SK-N-SH treated with all-trans-retinoic acid at 6 μM for 48 hours (cell line): ENCODE results near the gene KCNT1.

ENCODE experiments used
- ATAC-seq: fragments of 200-7000 bp; cut with Tn5 transposase; 3 replicates; pipeline ENCODE4 v1.9.1; 2020; ENCODE audit warnings: mild to moderate bottlenecking, moderate library complexity
- ARNTL ChIP-seq: fragments of 450-650 bp; formaldehyde crosslinking; IDR thresholded peaks from 2 replicates; pipeline ENCODE4 v1.5.0; 2020; ENCODE audit warnings: low read depth, mild to moderate bottlenecking, moderate library complexity, borderline replicate concordance
- BACH2 ChIP-seq: fragments of 250-450 bp; sonication (Bioruptor Pico); IDR thresholded peaks from 2 replicates; pipeline ENCODE4 v1.9.0; 2021; ENCODE audit warnings: mild to moderate bottlenecking, borderline replicate concordance
- CREB5 ChIP-seq: fragments of 250-450 bp; sonication (Bioruptor Pico); IDR thresholded peaks from 2 replicates; pipeline ENCODE4 v1.5.1; 2020; ENCODE audit warnings: low read depth, mild to moderate bottlenecking, moderate library complexity
- CSDC2 ChIP-seq: fragments of 250-450 bp; sonication (Bioruptor Pico); IDR thresholded peaks from 2 replicates; pipeline ENCODE4 v1.5.0; 2020; ENCODE audit warnings: mild to moderate bottlenecking, moderate library complexity
- CSRNP3 ChIP-seq: fragments of 250-450 bp; sonication (Bioruptor Pico); IDR thresholded peaks from 2 replicates; pipeline ENCODE4 v1.5.1; 2021; ENCODE audit warnings: mild to moderate bottlenecking, moderate library complexity
- ESRRG ChIP-seq: fragments of 250-450 bp; sonication (Bioruptor Pico); IDR thresholded peaks from 2 replicates; pipeline ENCODE4 v1.6.1; 2021; ENCODE audit warnings: mild to moderate bottlenecking
- GLIS3 ChIP-seq: fragments of 250-450 bp; sonication (Bioruptor Pico); IDR thresholded peaks from 2 replicates; pipeline ENCODE4 v1.5.0; 2020; ENCODE audit warnings: mild to moderate bottlenecking, moderate library complexity
- ISL1 ChIP-seq: fragments of 250-450 bp; sonication (Bioruptor Pico); IDR thresholded peaks from 2 replicates; pipeline ENCODE4 v2.1.2; 2022; ENCODE audit warnings: mild to moderate bottlenecking, moderate library complexity
- OSR1 ChIP-seq: fragments of 250-450 bp; sonication (Bioruptor Pico); IDR thresholded peaks from 2 replicates; pipeline ENCODE4 v1.8.0; 2022; ENCODE audit warnings: moderate library complexity, mild to moderate bottlenecking, inconsistent platforms
- PATZ1 ChIP-seq: fragments of 250-450 bp; sonication (Bioruptor Pico); IDR thresholded peaks from 2 replicates; pipeline ENCODE4 v1.8.0; 2020; ENCODE audit warnings: mild to moderate bottlenecking, moderate library complexity, borderline replicate concordance
- POU6F1 ChIP-seq: fragments of 250-450 bp; sonication (Bioruptor Pico); IDR thresholded peaks from 2 replicates; pipeline ENCODE4 v1.8.0; 2021; ENCODE audit warnings: low read depth, mild to moderate bottlenecking, moderate library complexity, borderline replicate concordance
- RARB ChIP-seq: fragments of 250-450 bp; sonication (Bioruptor Pico); IDR thresholded peaks from 2 replicates; pipeline ENCODE4 v1.8.0; 2021; ENCODE audit warnings: mild to moderate bottlenecking, moderate library complexity
- SNAI2 ChIP-seq: fragments of 250-450 bp; sonication (Bioruptor Pico); IDR thresholded peaks from 2 replicates; pipeline ENCODE4 v1.5.0; 2020; ENCODE audit warnings: mild to moderate bottlenecking, moderate library complexity
- TCF4 ChIP-seq: fragments of 250-450 bp; sonication (Bioruptor Pico); IDR thresholded peaks from 2 replicates; pipeline ENCODE4 v1.8.0; 2021; ENCODE audit warnings: mild to moderate bottlenecking, moderate library complexity, borderline replicate concordance
- TOX ChIP-seq: fragments of 250-450 bp; sonication (Bioruptor Pico); IDR thresholded peaks from 2 replicates; pipeline ENCODE4 v1.8.0; 2021; ENCODE audit warnings: mild to moderate bottlenecking, moderate library complexity, borderline replicate concordance
- TSHZ2 ChIP-seq: fragments of 250-450 bp; sonication (Bioruptor Pico); IDR thresholded peaks from 2 replicates; pipeline ENCODE4 v1.5.0; 2020; ENCODE audit warnings: mild to moderate bottlenecking, moderate library complexity
- ZC3H10 ChIP-seq: fragments of 250-450 bp; sonication (Bioruptor Pico); IDR thresholded peaks from 2 replicates; pipeline ENCODE4 v1.5.1; 2021; ENCODE audit warnings: mild to moderate bottlenecking, moderate library complexity
- ZFP3 ChIP-seq: fragments of 250-450 bp; sonication (Bioruptor Pico); IDR thresholded peaks from 2 replicates; pipeline ENCODE4 v1.5.0; 2020; ENCODE audit warnings: mild to moderate bottlenecking, moderate library complexity
- ZFP30 ChIP-seq: fragments of 450-650 bp; formaldehyde crosslinking; IDR thresholded peaks from 2 replicates; pipeline ENCODE4 v1.5.0; 2022; ENCODE audit warnings: mild to moderate bottlenecking, moderate library complexity
- ZNF565 ChIP-seq: fragments of 450-650 bp; formaldehyde crosslinking; conservative IDR thresholded peaks from 2 replicates; pipeline ENCODE4 v1.5.0; 2020; ENCODE audit warnings: low read depth, mild to moderate bottlenecking, moderate library complexity
- ZNF70 ChIP-seq: fragments of 450-650 bp; formaldehyde crosslinking; IDR thresholded peaks from 2 replicates; pipeline ENCODE4 v1.5.0; 2020; ENCODE audit warnings: mild to moderate bottlenecking, moderate library complexity
- ZNF8 ChIP-seq: fragments of 450-650 bp; formaldehyde crosslinking; IDR thresholded peaks from 2 replicates; pipeline ENCODE4 v1.5.0; 2020; ENCODE audit warnings: mild to moderate bottlenecking, moderate library complexity

Gene KCNT1

GRCh38 chr9:135715056-135715595, 13.1 kb downstream of the KCNT1 start:
- no peak for ATAC-seq
- TF ChIP-seq TCF4 (CRISPR knock-in tag) (no peak), ZNF565 (CRISPR knock-in tag) (no peak), TSHZ2 (CRISPR knock-in tag) (no peak)
- TF ChIP-seq, all 23 proteins: peak for 0

- no peak for ATAC-seq
- TF ChIP-seq ARNTL (CRISPR knock-in tag): no peak
- TF ChIP-seq BACH2 (CRISPR knock-in tag): no peak
- TF ChIP-seq SNAI2 (CRISPR knock-in tag): no peak
These were observed 14.1 kb downstream of the KCNT1 start for GRCh38 chr9:135716045-135716444.

GRCh38 chr9:135717410-135717809, 15.4 kb downstream of the KCNT1 start:
- TF ChIP-seq ZFP3 (no peak), ZNF8 (CRISPR knock-in tag) (no peak), TCF4 (CRISPR knock-in tag) (no peak)
- TF ChIP-seq, all 23 proteins: peak for 0
- no peak for ATAC-seq

- TF ChIP-seq TOX (CRISPR knock-in tag) (no peak), CREB5 (CRISPR knock-in tag) (no peak), TCF4 (CRISPR knock-in tag) (no peak), PATZ1 (CRISPR knock-in tag) (no peak), CSDC2 (CRISPR knock-in tag) (no peak), ZNF8 (CRISPR knock-in tag) (no peak), ZNF70 (no peak), RARB (CRISPR knock-in tag) (no peak), TSHZ2 (CRISPR knock-in tag) (no peak), ISL1 (CRISPR knock-in tag) (no peak), ZC3H10 (CRISPR knock-in tag) (no peak), ZFP30 (CRISPR knock-in tag) (no peak), BACH2 (CRISPR knock-in tag) (no peak), GLIS3 (CRISPR knock-in tag) (no peak), POU6F1 (CRISPR knock-in tag) (no peak), ESRRG (CRISPR knock-in tag) (no peak), CSRNP3 (CRISPR knock-in tag) (no peak), SNAI2 (CRISPR knock-in tag) (no peak), OSR1 (CRISPR knock-in tag) (no peak)
- ATAC-seq: no peak
These were observed 16.6 kb downstream of the KCNT1 start for GRCh38 chr9:135718616-135719015.
